Measurements from ENCODE around the gene SLX1A. TPM values are rescaled to one million over a fixed set of nuclear protein-coding genes. Genes with fewer than 3 reads are reported as not detected.
"Not testable (repeated sequence)": the region's sequence is repeated elsewhere in the genome, so short reads cannot be mapped to it uniquely, and the experiment has no call there.

The SLX1A gene
- total RNA-seq, 4 donors from 2014 or later = 56.1 to 283 (median 260) TPM

GRCh38 chr16:30173054-30173453 is 20.6 kb upstream of the SLX1A start:
- H3K27me3 ChIP-seq = no peaks in the 10 kb centered on the region
- TF ChIP-seq POLR2A (IDR thresholded peaks at IDR 0.05) (no peak), CTCF (IDR thresholded peaks at IDR 0.05) (no peak)
- no peak overlapping the region for H3K4me3 ChIP-seq
- H3K4me1 ChIP-seq = no peaks in the 10 kb centered on the region
- H3K9me3 ChIP-seq = no peaks in the 10 kb centered on the region
- no peak for DNase-seq
- H3K27ac ChIP-seq = no peak overlapping the region
- H3K36me3 ChIP-seq = no peaks in the 10 kb centered on the region

GRCh38 chr16:30176876-30177275 is 16.8 kb upstream of the SLX1A start:
- not testable (repeated sequence) for DNase-seq, H3K36me3 ChIP-seq, H3K4me1 ChIP-seq, H3K27ac ChIP-seq, H3K9me3 ChIP-seq, H3K4me3 ChIP-seq, H3K27me3 ChIP-seq

GRCh38 chr16:30179195-30179594 is 14.5 kb upstream of the SLX1A start:
- Histone ChIP-seq H3K4me3 (no peak overlapping the region), H3K27ac (no peak overlapping the region), H3K9me3 (no peaks in the 10 kb centered on the region), H3K27me3 (no peaks in the 10 kb centered on the region), H3K4me1 (peaks cover 0 to 16% (median 0%) of the 10 kb centered on the region in 4 donors), H3K36me3 (no peaks in the 10 kb centered on the region)
- TF ChIP-seq CTCF (IDR thresholded peaks at IDR 0.05) (no peak), POLR2A (IDR thresholded peaks at IDR 0.05) (no peak)
- DNase-seq = no peak

- Histone ChIP-seq H3K4me1 (peaks cover 0 to 21% (median 0%) of the 10 kb centered on the region in 4 donors), H3K36me3 (no peaks in the 10 kb centered on the region), H3K27me3 (no peaks in the 10 kb centered on the region), H3K4me3 (no peak overlapping the region), H3K27ac (no peak overlapping the region), H3K9me3 (no peaks in the 10 kb centered on the region)
- no peak for DNase-seq
- TF ChIP-seq CTCF (IDR thresholded peaks at IDR 0.05) (no peak), POLR2A (IDR thresholded peaks at IDR 0.05) (no peak)
Measured at GRCh38 chr16:30179931-30180330, 13.7 kb upstream of the SLX1A start.

- H3K9me3 ChIP-seq = no peaks in the 10 kb centered on the region
- H3K4me3 ChIP-seq = no peak overlapping the region
- peaks cover 0 to 21% (median 0%) of the 10 kb centered on the region in 4 donors for H3K4me1 ChIP-seq
- no peak overlapping the region for H3K27ac ChIP-seq
- TF ChIP-seq POLR2A (IDR thresholded peaks at IDR 0.05) = no peak
- no peak for TF ChIP-seq CTCF (IDR thresholded peaks at IDR 0.05)
- no peak for DNase-seq
- no peaks in the 10 kb centered on the region for H3K27me3 ChIP-seq
- no peaks in the 10 kb centered on the region for H3K36me3 ChIP-seq
Measured at GRCh38 chr16:30180741-30181140, 12.9 kb upstream of the SLX1A start.

- Histone ChIP-seq H3K9me3 (no peaks in the 10 kb centered on the region), H3K4me1 (peaks cover 0 to 39% (median 19%) of the 10 kb centered on the region in 4 donors), H3K27ac (peak within 1 kb of the TSS; percentile 80 to 97 (median 86)), H3K27me3 (no peaks in the 10 kb centered on the region), H3K4me3 (peak within 1 kb of the TSS; percentile 65 to 97 (median 67)), H3K36me3 (no peaks in the 10 kb centered on the region)
- DNase-seq = peak; percentile 90 to 96 (median 96)
- TF ChIP-seq POLR2A (IDR thresholded peaks at IDR 0.05) = peak; percentile 37 to 48
- TF ChIP-seq CTCF (IDR thresholded peaks at IDR 0.05) = no peak
Measured at GRCh38 chr16:30183233-30184095, 10.2 kb upstream of the SLX1A start, which contains the start of gene CORO1A. CORO1A (plus strand) TSS chr16:30183602; CDS start chr16:30185210, 1,608 bp downstream.
